Cortex of kidney (tissue), 1 donor: ENCODE measurements around the gene RAB1B.
"Not testable (repeated sequence)": the region's sequence is repeated elsewhere in the genome, so short reads cannot be mapped to it uniquely, and the experiment has no call there.

Experiments
- DNase-seq: peaks from one replicate; lab custom pipeline; 2025; lab: John Stamatoyannopoulos, UW

The RAB1B gene

DNA sequence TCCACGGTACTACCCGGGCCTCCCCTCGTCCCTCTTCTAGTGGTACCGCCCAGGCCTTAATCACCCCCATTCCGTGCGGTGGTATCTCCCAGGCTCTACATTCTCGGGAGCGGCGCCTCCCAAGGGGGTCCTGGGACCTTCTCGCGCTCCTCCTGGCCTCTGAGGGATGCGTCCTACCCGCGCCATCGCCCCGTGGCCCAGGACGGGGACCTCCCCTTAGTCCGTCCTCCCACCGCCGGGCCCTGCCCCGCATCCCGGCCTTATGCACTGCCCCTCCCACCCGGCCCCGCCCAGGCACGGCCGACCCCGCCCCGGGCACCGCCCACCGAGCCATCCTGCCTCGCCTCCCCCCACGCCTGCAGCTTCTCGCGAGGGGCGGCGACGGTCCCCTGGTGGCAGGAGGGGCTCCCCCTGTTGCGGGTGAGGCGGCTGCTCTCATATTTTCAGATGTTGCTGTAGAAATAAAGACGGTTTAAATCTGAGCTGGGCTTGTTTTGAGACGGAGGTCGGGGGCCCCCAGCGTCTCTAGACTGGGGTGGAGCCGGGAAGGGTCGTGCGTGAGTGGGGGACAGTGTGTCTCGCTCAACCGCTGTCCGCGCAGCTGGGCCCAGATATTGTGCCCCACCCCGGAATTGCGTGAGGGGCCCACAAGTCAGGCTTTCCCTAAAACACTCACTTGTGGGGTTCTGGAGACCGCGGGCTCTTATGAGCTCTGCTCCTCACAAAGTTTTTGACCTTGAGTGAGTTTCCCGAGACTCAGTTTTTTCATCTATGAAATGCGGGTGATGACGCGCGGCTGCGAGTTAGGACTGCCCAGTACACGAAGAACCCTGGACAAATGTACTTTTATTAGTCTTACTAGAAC, 828 bp upstream of the RAB1B start:
- DNase-seq, result peak; percentile 45

DNA sequence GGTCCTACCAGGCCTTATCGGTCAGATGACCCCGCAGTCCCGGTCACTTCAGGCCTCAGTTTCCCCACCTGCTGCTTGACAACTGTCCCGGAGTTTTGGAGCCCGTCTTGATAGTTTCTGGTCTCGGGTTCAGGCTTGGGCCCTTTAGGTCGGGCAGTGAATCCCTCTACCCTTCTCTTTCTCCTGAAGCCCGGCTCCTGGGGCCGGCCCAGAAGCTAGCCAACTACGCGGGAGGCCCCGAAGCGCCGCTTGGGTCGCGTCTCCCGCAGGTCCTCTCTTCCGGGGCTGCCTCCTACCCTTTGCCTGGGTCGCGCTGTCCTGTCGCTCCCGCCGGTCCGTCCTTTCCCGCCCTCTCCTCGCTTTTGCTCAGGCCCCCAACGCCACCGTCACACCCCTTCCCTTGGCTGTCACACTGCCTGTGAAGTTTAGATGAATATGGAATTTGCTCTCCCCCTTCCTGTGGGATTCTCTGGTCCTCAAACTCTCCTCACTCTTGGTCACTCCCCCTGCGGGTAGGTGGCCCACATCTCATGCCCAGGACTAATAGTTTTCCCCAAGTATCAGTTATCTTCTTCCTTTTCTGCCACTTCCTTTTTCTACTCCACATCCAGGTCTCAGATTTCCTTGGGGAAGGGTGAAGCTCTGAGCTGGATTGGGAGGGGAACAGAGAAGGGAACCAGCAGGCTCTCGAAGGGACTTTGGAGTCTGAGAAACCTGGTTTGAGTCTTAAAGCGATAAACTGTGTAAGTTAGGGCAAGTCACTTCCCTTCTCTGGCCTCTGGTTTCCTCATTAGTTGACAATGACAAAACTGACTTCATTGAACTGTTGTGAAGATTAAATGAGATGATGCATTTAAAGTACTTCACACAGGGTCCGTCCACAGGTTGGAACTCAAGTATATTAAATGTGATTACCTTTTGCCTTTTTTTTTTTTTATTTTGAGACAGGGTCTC, 790 bp downstream of the RAB1B start:
- DNase-seq, result no peak

DNA sequence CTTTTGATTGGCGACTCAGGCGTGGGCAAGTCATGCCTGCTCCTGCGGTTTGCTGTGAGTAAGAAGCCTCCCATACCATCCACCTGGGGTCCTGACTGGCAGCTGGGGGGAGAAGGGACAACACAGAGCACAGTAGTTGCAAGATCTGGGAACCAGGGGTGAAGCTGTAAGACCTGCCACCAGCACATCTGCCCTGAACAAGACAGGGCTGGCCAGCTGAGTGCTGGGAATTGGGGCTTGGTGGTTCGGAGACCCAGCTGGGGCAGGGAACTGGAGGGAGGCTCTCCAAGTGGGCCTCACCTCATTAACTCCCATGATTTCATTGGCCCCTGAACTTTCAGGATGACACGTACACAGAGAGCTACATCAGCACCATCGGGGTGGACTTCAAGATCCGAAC, 3.4 kb downstream of the RAB1B start:
- DNase-seq, result no peak

DNA sequence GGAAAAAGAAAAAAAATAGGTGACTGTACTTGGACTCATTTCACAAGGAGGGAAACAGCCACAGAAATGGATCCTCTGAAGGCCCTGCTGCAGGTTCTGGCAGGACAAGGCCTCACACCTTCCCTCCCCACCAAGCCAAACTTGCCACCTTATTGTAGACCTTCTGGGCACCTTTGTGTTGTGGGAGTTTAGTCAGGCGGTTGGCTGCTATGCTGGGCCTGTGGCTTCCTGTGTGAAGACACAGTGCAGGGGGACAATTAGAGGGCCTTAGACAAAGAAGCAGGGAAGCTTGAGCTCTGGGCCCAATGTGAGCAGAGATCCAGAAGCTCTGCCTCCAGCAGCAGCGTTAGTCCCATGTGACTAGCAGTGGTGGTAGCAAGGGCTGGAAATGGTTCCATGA, 4.2 kb downstream of the RAB1B start:
- no peak for DNase-seq

DNA sequence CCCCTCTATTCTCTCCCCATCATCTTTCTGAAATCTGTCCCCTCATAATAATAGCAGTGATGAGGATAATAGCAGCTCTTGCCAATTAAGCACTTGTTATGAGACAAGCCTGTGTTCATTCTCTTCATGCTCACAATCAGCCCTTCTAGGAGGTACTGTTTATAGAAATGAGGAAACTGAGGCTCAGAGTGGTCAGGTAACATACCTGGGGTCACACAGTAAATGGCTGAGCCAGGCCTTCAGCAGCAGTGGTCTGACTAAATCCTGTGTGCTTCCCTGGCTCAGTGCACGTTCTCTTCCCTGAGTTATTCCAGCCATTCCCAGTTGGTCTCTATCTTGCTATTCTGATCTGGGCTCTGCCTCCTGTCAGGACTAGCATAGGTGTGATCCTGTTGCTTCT, 5.8 kb downstream of the RAB1B start:
- no peak for DNase-seq

DNA sequence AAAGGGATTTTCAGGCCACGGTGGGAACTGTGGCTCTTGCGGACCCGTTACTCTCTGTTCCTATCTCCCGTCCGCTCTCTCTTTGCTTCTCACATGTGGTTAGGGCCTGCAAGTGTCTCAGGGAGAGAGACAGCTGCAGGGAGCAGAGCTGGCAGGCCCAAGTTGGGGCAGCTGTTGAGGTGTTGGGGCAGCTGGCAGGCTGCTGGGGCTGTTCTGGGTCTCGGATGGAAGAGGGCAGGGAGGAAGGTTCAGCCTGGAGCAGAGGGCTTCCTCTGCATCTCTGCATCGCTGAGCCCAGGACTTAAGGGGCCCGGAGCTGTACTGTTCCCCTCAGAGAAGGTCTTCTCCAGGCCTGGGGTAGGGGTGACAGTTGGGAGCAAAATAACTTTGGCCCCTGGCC, 7.0 kb downstream of the RAB1B start:
- DNase-seq, result no peak

DNA sequence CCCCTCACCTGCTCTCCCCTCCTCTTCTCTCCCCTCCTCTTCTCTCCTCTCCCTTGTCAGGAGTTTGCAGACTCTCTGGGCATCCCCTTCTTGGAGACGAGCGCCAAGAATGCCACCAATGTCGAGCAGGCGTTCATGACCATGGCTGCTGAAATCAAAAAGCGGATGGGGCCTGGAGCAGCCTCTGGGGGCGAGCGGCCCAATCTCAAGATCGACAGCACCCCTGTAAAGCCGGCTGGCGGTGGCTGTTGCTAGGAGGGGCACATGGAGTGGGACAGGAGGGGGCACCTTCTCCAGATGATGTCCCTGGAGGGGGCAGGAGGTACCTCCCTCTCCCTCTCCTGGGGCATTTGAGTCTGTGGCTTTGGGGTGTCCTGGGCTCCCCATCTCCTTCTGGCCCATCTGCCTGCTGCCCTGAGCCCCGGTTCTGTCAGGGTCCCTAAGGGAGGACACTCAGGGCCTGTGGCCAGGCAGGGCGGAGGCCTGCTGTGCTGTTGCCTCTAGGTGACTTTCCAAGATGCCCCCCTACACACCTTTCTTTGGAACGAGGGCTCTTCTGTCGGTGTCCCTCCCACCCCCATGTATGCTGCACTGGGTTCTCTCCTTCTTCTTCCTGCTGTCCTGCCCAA, 7.7 kb downstream of the RAB1B start:
- DNase-seq, result no peak

DNA sequence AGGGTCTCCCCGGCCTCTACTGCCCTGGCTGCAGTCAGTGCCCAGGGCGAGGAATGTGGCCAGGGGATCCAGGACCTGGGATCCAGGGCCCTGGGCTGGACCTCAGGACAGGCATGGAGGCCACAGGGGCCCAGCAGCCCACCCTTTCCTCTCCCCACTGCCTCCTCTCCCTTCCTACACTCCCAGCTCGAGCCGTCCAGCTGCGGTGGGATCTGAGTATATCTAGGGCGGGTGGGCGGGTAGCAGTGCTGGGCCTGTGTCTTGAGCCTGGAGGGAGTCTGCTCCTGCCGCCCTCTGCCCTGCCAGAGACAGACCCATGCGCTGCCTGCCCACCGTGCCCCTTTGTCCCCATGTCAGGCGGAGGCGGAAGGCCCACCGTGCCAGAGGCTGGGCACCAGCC, 8.2 kb downstream of the RAB1B start:
- not testable (repeated sequence) for DNase-seq

DNA sequence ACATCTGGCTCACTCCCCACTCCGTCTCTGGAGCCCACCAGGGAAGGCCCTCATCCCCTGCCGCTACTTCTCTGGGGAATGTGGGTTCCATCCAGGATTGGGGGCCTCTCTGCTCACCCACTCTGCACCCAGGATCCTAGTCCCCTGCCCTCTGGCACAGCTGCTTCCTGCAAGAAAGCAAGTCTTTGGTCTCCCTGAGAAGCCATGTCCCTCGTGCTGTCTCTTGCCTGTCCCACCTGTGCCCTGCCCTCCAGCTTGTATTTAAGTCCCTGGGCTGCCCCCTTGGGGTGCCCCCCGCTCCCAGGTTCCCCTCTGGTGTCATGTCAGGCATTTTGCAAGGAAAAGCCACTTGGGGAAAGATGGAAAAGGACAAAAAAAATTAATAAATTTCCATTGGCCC, 8.6 kb downstream of the RAB1B start:
- DNase-seq, result not testable (repeated sequence)

DNA sequence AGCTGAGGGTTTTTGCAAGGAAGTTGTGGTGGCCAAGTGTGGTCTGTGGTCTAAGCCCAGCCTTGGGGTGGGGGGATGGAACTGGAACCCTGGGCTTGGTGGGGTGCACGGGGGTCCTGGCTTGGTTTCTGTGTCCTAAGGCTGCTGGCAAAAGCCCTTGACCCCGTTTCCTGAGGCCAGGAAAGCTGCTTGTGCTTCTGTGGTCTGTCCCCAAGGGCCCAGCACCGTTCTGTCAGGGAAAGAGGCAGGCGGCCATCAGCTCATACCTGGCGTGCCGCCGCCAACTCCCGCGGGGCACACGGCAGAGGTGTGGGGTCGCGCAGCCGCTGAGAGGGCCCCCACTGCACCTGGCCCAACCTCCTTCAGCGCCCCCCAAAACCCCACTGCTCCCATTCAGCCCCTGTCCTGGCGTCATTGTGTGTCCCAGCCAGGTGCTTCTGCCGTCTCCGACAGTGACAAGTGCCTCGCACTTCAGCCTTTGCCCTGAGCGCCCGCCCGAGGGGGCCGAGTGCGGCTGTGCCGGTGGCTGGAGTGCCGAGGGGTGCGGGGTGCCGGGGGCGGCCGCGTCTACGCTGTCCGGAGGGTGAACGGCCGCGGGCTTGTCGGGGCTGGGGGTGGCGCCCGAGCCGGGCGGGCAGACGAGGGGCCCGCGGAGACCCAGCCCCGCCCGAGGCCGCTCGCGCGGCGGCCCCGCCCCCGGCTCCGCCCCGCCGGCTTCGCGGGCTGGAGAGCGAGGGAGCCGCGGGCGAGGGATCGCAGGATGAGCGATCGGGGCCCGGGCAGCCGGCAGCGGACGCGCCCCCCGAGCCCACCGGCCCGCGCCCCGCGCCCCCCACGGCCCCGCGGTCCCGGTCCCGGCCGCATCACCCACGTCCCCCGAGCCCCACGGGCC, 9.3 kb downstream of the RAB1B start, which contains the start of gene CNIH2:
Gene CNIH2, plus strand, starts transcription at position 705 of the 892 bp plus-strand sequence. CDS start 282 bp downstream, outside the sequence.
- no peak for DNase-seq

DNA sequence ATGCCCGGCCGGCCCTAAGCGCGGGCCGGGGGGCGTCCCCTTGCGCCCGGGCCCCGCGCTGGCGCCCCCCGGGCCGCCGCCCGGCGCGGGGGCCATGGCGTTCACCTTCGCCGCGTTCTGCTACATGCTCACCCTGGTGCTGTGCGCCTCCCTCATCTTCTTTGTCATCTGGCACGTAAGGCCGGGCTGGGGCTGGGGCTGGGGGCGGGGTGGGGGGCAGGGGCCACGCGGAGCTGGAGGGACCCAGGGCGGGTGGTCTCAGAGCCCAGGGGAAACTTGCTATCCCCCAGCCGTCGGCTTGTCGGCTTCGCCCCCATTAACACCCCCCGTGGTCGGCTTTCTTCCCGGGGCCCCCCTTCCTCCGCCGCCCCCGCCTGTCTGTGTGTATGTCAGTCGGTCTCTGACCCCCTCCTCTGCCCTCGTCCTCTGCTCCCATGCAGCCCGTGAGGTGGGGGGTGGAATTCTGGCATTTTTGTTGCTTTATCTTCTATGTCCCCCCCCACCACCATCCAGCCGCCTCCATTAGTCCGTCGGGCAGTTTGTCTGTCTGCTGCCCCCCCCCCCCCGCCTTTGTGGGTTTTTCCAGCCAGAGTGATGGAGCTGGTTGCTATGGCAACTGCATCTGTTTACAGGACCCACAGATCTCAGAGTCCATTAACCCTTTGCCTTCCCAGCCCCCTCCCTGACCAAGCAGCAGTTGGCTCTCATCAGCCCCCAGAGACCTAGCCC, 10.1 kb downstream of the RAB1B start:
- no peak for DNase-seq

DNA sequence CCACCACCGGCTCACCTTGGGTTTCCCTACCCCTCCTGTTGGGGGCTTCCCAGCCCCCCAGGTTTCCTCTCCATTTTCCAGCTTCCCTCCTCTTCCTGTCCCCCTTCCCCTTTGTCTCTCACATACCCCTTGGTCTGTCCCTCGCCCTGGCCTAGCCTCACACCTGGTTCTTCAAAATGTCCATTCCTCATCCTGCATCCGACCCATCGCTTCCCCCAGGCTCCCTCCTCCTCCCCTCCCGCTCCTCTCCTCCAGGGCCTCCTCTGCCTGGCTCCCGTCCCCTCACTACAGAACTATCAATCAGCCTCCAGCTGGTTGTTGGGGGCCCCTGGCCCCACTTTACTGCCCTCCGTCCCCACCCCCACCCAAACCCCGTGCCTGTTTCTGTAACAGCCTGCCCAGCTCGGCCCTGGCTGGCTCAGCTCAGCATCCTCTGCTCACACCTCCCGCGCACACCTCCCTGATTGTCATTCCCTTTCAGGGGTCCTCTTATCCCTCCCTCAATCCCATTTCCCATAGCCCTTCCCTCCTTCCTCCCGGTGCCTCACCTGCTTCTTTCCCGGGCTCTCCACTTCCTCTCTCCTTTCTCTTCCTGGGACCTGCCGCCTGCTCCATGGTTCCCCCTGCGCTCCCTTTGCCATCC, 10.8 kb downstream of the RAB1B start:
- DNase-seq, result no peak

DNA sequence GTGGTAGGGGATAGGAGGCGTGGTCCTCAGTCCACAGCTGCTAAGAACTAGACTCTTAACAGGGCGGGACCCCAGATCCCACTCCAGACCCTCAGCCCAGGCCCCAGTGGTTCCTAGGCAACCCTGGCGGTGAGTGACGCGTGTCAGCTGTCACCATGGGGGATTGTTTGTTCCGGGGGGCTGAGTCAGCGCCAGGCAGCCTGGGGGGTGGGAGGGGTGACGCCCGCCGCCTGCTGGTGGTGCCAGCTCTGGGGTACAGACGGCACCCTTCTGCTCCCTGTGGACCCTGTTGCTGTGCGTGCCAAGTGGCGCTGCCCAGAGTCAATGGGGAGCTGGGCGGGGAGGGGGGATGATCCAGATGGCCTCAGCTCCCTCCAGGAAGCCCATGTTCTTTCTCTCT, 12.0 kb downstream of the RAB1B start:
- DNase-seq, result no peak

DNA sequence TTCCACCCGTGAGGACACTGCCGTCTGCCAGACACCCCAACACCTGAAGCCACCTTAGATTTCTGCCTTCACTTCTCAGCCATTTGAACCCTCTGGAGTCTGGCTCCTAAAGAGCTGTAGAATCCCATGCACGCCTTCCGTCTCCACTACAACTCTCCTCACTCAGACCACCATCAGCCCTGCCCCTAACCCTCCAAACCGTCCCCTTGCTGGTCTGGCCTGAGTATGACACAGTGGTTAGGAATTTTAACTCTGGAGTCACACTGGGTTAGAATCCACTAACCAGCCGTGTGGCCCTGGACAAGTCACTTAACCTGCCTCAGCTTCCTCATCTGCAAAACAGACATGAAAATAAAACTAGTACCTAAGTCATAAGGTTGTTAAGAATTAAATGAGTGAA, 12.6 kb downstream of the RAB1B start:
- DNase-seq, result no peak

DNA sequence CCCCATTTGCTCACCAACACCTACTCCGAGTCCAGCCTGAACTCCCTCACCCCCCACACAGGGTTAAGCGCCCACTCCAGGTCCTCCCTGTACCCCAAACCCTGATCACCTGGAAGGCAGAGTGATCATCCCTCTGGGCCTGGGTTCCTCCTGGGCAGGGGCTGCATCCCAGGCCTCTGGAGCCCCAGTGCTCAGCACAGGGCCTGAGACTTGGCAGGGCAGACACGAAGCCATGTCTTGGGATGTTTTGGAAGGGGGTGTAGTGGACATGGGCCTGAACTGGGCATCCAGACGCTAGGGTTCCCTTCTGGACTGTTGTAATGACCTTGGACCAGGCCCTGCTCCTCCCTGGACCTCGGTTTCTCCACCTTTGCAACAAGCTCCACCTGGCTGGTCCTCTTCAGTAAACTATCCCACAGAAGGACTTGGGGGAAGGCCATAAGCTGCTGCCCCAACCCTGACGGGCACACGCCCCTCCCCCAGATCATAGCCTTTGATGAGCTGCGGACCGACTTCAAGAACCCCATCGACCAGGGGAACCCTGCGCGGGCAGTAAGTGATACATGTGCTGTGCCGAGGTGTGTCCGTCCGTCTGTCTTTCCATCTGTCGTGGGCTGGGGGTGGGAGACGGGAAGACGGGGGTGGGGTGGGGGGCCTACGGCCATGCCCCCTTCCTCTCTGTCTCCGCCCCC, 13.5 kb downstream of the RAB1B start:
- no peak for DNase-seq

DNA sequence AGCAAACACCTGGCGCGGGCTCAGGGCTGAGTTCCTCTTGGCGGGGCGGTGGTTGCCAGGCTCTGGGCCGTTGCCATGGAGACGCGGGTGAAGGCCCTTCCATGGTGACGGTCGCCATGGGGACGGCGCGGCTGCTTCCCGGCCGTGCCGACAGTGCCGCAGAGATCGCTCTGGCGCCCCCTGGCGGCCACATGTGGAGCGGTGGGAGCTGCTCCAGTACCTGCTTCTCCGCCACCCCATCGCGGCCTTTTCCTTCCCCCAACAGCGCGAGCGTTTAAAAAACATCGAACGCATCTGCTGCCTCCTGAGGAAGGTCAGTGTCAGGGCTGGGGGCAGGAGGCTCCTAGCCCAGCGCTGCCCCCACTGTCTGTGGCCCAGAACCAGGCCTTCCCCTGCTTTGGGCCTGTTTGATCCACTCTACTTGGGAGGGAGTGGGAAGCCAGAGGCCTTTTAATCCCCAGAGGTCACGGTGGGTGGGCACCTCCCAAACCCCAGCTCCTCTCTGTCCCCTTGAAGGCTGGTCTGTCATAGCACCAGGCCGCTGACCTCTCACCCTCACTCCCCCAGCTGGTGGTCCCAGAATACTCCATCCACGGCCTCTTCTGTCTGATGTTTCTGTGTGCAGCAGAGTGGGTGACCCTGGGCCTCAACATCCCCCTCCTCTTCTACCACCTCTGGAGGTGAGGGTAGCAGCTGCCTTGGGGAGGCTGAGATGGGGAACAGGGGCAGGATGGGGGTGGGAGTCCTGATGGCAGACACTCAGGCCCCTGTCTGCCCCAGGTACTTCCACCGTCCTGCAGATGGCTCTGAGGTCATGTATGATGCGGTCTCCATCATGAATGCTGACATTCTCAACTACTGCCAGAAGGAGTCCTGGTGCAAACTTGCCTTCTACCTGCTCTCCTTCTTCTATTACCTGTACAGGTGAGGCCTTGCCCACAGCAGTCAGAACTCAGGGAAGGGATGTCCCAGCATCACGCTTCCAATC, 14.3 kb downstream of the RAB1B start:
- DNase-seq, result no peak

DNA sequence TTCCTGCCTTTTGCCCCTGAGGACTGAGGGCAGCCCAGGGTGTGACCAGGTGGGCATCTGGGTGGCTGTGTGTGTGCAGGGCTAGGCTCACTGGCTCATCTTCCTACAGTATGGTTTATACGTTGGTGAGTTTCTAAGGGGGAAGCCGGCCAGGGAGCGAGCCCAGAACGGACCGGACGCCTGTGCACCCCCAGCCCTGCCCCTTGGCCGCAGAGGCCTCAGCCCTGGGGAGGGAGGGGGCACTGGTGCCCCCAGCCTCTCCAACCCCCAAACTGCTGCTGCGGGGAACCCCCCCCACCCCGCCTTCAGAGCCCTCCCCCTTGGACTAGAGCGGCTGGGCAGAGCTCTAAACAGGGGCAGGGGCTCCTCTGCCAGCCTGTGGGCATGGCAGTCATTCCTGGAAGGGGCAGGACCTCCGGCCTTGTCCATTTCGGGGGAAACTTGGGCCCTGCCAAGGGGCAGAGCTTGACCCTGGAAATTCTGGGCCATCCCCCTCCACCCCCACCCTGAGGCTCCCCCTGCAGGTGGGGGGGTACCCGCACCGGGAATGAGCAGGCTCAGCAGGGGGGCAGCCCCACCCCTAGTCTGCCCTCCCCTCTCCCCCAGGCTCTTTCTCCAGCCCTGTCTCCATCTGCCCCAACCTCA, 15.1 kb downstream of the RAB1B start:
- DNase-seq, result no peak
